SU-DHL-6 (cell line): Measurements from ENCODE around the gene ZNF385C.

Experiments
- H2AFZ ChIP-seq: fragments of 200-600 bp; sonication (generic); 2 replicates; pipeline ENCODE4 v1.6.1; 2014; ENCODE audit warnings: low read depth, mild to moderate bottlenecking, moderate library complexity, mixed read lengths, antibody characterized with exemption, low read length; ENCODE audit not compliant: severe bottlenecking
- H3F3A ChIP-seq: fragments of 200-600 bp; shearing (Covaris generic); 2 replicates; pipeline ENCODE4 v1.6.0; 2016; ENCODE audit warnings: antibody characterized with exemption, mild to moderate bottlenecking; ENCODE audit not compliant: insufficient read depth
- H3K27ac ChIP-seq: fragments of 200-600 bp; sonication (generic); 2 replicates; pipeline ENCODE4 v1.5.1; 2016; ENCODE audit warnings: low read depth, mild to moderate bottlenecking, low read length, moderate library complexity, mixed read lengths
- H3K27me3 ChIP-seq: fragments of 200-600 bp; sonication (generic), shearing (Covaris generic); 2 replicates; pipeline ENCODE4 v1.6.0; 2014; ENCODE audit warnings: mild to moderate bottlenecking, low read length
- H3K36me3 ChIP-seq: fragments of 200-600 bp; sonication (generic); 2 replicates; pipeline ENCODE4 v1.6.1; 2014; ENCODE audit warnings: mild to moderate bottlenecking, low read length, mixed read lengths
- H3K4me2 ChIP-seq: fragments of 300-600, 200-600 bp; shearing (Covaris generic), sonication (generic); 2 replicates; pipeline ENCODE4 v1.6.0; 2014; ENCODE audit warnings: low read length, low read depth, mild to moderate bottlenecking; ENCODE audit not compliant: poor library complexity, severe bottlenecking
- H3K4me3 ChIP-seq: fragments of 200-600 bp; sonication (generic); 2 replicates; pipeline ENCODE4 v1.5.1; 2014; ENCODE audit warnings: antibody characterized with exemption, low read length, mild to moderate bottlenecking, mixed read lengths; ENCODE audit not compliant: insufficient read depth, poor library complexity, severe bottlenecking
- H3K79me2 ChIP-seq: fragments of 200-600 bp; sonication (generic); 2 replicates; pipeline ENCODE4 v1.6.1; 2014; ENCODE audit warnings: mild to moderate bottlenecking, low read length, moderate library complexity; ENCODE audit not compliant: insufficient read depth
- H3K9ac ChIP-seq: fragments of 200-600 bp; sonication (generic); 2 replicates; pipeline ENCODE4 v1.7.0; 2014; ENCODE audit warnings: mild to moderate bottlenecking, low read length
- H3K9me2 ChIP-seq: fragments of 200-600 bp; sonication (generic); replicated peaks from 2 replicates; pipeline ENCODE4 v1.6.1; 2014; ENCODE audit warnings: low read length; ENCODE audit not compliant: insufficient read depth
- H3K9me3 ChIP-seq: fragments of 200-600 bp; sonication (generic); 2 replicates; pipeline ENCODE4 v1.6.1; 2014; ENCODE audit warnings: low read length, mixed read lengths; ENCODE audit not compliant: insufficient read depth
- H4K20me1 ChIP-seq: fragments of 200-600 bp; sonication (generic); 2 replicates; pipeline ENCODE4 v1.6.1; 2014; ENCODE audit warnings: low read depth, mild to moderate bottlenecking, antibody characterized with exemption, low read length, moderate library complexity, mixed read lengths
- EZH2phosphoT487 ChIP-seq: fragments of 200-600 bp; sonication (generic), shearing (Covaris generic); conservative IDR thresholded peaks from 2 replicates; pipeline ENCODE4 v1.6.1; 2018; ENCODE audit warnings: mild to moderate bottlenecking, antibody characterized with exemption, low read length, moderate library complexity, mixed read lengths
- TF ChIP-seq, protein P1 (sequence below): fragments of 200-600 bp; sonication (generic); IDR thresholded peaks from one replicate; pipeline ENCODE4 v1.5.1; 2017; ENCODE audit warnings: antibody characterized with exemption, mild to moderate bottlenecking, low read length, moderate library complexity; ENCODE audit not compliant: insufficient read depth, poor library complexity, severe bottlenecking

The ZNF385C gene

GRCh38 chr17:42058063-42058462 is 40.2 kb downstream of the ZNF385C start:
- no peaks in the 10 kb centered on the region for H3K79me2 ChIP-seq
- H3K27ac ChIP-seq, result no peak overlapping the region
- H3K9me3 ChIP-seq, result no peaks in the 10 kb centered on the region
- H3K9ac ChIP-seq, result no peak overlapping the region
- no peak overlapping the region for H3K4me2 ChIP-seq
- no peaks in the 10 kb centered on the region for H3F3A ChIP-seq
- H3K4me3 ChIP-seq, result no peak overlapping the region
- no peaks in the 10 kb centered on the region for H3K9me2 ChIP-seq
- H3K27me3 ChIP-seq, result no peaks in the 10 kb centered on the region
- no peak overlapping the region for H2AFZ ChIP-seq
- no peak for TF ChIP-seq EZH2phosphoT487
- TF ChIP-seq, protein P1, sequence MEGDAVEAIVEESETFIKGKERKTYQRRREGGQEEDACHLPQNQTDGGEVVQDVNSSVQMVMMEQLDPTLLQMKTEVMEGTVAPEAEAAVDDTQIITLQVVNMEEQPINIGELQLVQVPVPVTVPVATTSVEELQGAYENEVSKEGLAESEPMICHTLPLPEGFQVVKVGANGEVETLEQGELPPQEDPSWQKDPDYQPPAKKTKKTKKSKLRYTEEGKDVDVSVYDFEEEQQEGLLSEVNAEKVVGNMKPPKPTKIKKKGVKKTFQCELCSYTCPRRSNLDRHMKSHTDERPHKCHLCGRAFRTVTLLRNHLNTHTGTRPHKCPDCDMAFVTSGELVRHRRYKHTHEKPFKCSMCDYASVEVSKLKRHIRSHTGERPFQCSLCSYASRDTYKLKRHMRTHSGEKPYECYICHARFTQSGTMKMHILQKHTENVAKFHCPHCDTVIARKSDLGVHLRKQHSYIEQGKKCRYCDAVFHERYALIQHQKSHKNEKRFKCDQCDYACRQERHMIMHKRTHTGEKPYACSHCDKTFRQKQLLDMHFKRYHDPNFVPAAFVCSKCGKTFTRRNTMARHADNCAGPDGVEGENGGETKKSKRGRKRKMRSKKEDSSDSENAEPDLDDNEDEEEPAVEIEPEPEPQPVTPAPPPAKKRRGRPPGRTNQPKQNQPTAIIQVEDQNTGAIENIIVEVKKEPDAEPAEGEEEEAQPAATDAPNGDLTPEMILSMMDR, result no peak
- no peaks in the 10 kb centered on the region for H4K20me1 ChIP-seq
- no peaks in the 10 kb centered on the region for H3K36me3 ChIP-seq

DNA sequence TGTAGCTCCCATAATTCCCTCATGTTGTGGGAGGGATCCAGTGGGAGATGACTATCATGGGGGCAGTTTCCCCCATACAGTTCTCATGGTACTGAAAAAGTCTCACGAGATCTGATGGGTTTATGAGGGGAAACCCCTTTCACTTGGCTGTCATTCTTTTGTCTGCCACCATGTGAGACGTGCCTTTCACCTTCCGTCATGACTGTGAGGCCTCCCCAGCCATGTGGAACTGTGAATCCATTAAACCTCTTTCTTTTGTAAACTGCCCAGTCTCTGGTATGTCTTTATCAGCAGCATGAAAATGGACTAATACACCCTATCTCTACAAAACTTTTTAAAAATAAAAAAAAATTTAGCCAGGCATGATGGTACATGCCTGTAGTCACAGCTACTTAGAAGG is 41.6 kb downstream of the ZNF385C start:
- no peak for TF ChIP-seq EZH2phosphoT487
- TF ChIP-seq, protein P1, result no peak

DNA sequence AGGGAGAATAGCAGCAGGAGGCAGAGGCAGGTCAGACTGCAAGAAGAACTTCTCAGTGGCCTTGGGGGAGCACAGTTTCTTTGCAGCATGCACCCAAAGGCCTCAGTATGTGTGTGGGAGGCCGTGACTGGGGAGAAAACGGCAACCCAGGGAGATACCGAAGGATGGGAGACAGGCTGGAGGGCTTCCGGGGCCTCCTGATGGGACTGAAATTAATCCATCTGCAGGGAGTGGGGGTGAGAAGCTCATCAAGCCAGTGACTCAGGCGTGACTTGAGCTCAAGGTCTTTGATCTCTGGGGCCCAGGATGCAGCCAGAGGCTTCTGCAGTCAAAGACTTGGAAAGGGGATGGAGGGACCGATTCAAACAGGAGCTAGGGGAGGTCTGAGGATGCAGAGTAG is 42.8 kb downstream of the ZNF385C start:
- H3F3A ChIP-seq, result no peaks in the 10 kb centered on the region
- H3K9me3 ChIP-seq, result no peaks in the 10 kb centered on the region
- no peak overlapping the region for H3K9ac ChIP-seq
- H4K20me1 ChIP-seq, result no peaks in the 10 kb centered on the region
- H3K27ac ChIP-seq, result no peak overlapping the region
- no peak overlapping the region for H3K4me2 ChIP-seq
- TF ChIP-seq EZH2phosphoT487, result no peak
- TF ChIP-seq, protein P1, result no peak
- no peaks in the 10 kb centered on the region for H3K79me2 ChIP-seq
- no peak overlapping the region for H3K4me3 ChIP-seq
- H3K36me3 ChIP-seq, result no peaks in the 10 kb centered on the region
- H3K27me3 ChIP-seq, result no peaks in the 10 kb centered on the region
- no peaks in the 10 kb centered on the region for H3K9me2 ChIP-seq
- no peak overlapping the region for H2AFZ ChIP-seq

More for the DNA sequence above, 41.6 kb downstream of the ZNF385C start:
- no peaks in the 10 kb centered on the region for H3K9me2 ChIP-seq
- no peaks in the 10 kb centered on the region for H3K36me3 ChIP-seq
- no peaks in the 10 kb centered on the region for H3F3A ChIP-seq
- no peak overlapping the region for H3K4me2 ChIP-seq
- H3K27ac ChIP-seq, result no peak overlapping the region
- no peak overlapping the region for H3K9ac ChIP-seq
- no peaks in the 10 kb centered on the region for H3K79me2 ChIP-seq
- H3K27me3 ChIP-seq, result no peaks in the 10 kb centered on the region
- no peak overlapping the region for H2AFZ ChIP-seq
- H3K9me3 ChIP-seq, result no peaks in the 10 kb centered on the region
- H4K20me1 ChIP-seq, result no peaks in the 10 kb centered on the region
- H3K4me3 ChIP-seq, result no peak overlapping the region

DNA sequence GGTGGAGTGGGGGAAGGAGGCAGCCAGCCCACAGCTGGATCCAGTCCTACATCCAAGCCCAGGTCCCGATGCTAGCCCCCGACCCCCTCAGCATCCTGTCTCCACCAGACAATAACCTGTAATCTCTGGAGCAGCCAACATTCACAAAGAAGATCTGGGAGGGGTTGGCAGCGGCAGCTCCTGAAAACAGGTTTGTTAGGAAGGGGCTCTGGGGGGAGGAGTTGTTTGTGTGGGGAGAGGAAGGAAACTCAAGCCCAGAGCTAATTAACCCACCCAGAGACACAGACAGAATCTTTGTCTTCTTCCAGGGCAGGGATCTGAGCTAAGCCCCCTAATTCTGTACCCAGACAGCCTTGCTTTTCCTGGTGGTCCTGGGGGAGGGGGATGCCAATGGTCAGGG is 43.2 kb downstream of the ZNF385C start:
- H3K36me3 ChIP-seq, result no peaks in the 10 kb centered on the region
- no peaks in the 10 kb centered on the region for H3F3A ChIP-seq
- H2AFZ ChIP-seq, result no peak overlapping the region
- H3K9ac ChIP-seq, result no peak overlapping the region
- H3K9me2 ChIP-seq, result no peaks in the 10 kb centered on the region
- H3K27me3 ChIP-seq, result no peaks in the 10 kb centered on the region
- no peaks in the 10 kb centered on the region for H4K20me1 ChIP-seq
- H3K27ac ChIP-seq, result no peak overlapping the region
- H3K79me2 ChIP-seq, result no peaks in the 10 kb centered on the region
- TF ChIP-seq, protein P1, result no peak
- no peak for TF ChIP-seq EZH2phosphoT487
- no peak overlapping the region for H3K4me3 ChIP-seq
- no peak overlapping the region for H3K4me2 ChIP-seq
- no peaks in the 10 kb centered on the region for H3K9me3 ChIP-seq
